Heart left ventricle (tissue), 13 donors: Measurements from ENCODE around the gene OAS1.
"Not testable (repeated sequence)": the region's sequence is repeated elsewhere in the genome, so short reads cannot be mapped to it uniquely, and the experiment has no call there.

Source experiments
- POLR2A ChIP-seq, 2 donors: fragments of 450-650 bp; IDR thresholded peaks; one replicate each; pipeline ENCODE4 v1.6.1; 2017; ENCODE audit warnings: antibody characterized with exemption in 2 of 2, mild to moderate bottlenecking in 2 of 2, moderate library complexity in 2 of 2
- TF ChIP-seq, protein P1 (sequence below), 12 donors: fragments of 200-600 bp; sonication (generic) in 4 of 12; IDR thresholded peaks; one replicate each; pipeline versions ENCODE4 v1.5.0 to v1.8.0; 2018 to 2022; ENCODE audit warnings: antibody characterized with exemption in 12 of 12, mild to moderate bottlenecking in 5 of 12
- donor health status: ischemic (EF 13 %, LVEDD 7.1; RV severe dilation, severe dysfunction).
- donor health status: DM: no; HTN: yes; CAD: no.
- donor health status: DM: no; HTN: no; CAD: no.
- donor health status: ischemic (EF 25% LVEDD 6.9; RV normal size, moderate dysfunction).
- donor health status: ischemic (EF 25% LVEDD 5.7; RV mildly dilated, moderate dysfunction).
- donor health status: ischemic (EF 35%, LVEDD 5.7; RV mildly dilated, moderate dysfunction).
- donor health status: nonischemic (EF 11% LVEDD 7.7; RV severe dilation, severe dysfunction).
- donor health status: DM: yes; HTN: yes; CAD: no.
- donor health status: PGD.
- donor health status: ischemic (EF 29% LVEDD 5.4; RV normal size, mild dysfunction).
- donor health status: nonischemic (EF 23%, LVEDD 6.1; RV moderate dilation, normal function).

- TF ChIP-seq POLR2A (IDR thresholded peaks at IDR 0.05), result not testable (repeated sequence)
- TF ChIP-seq, protein P1, sequence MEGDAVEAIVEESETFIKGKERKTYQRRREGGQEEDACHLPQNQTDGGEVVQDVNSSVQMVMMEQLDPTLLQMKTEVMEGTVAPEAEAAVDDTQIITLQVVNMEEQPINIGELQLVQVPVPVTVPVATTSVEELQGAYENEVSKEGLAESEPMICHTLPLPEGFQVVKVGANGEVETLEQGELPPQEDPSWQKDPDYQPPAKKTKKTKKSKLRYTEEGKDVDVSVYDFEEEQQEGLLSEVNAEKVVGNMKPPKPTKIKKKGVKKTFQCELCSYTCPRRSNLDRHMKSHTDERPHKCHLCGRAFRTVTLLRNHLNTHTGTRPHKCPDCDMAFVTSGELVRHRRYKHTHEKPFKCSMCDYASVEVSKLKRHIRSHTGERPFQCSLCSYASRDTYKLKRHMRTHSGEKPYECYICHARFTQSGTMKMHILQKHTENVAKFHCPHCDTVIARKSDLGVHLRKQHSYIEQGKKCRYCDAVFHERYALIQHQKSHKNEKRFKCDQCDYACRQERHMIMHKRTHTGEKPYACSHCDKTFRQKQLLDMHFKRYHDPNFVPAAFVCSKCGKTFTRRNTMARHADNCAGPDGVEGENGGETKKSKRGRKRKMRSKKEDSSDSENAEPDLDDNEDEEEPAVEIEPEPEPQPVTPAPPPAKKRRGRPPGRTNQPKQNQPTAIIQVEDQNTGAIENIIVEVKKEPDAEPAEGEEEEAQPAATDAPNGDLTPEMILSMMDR (IDR thresholded peaks at IDR 0.05), result not testable (repeated sequence)
These were observed 50.4 kb downstream of the OAS1 start for GRCh38 chr12:112957125-112957524.
